Heart left ventricle (tissue), 13 donors: ENCODE measurements around the gene PRDM8.

Experiments used
- POLR2A ChIP-seq, 2 donors: fragments of 450-650 bp; IDR thresholded peaks; one replicate each; pipeline ENCODE4 v1.6.1; 2017; ENCODE audit warnings: antibody characterized with exemption in 2 of 2, mild to moderate bottlenecking in 2 of 2, moderate library complexity in 2 of 2
- TF ChIP-seq, protein P1 (sequence below), 12 donors: fragments of 200-600 bp; sonication (generic) in 4 of 12; IDR thresholded peaks; one replicate each; pipeline versions ENCODE4 v1.5.0 to v1.8.0; 2018 to 2022; ENCODE audit warnings: antibody characterized with exemption in 12 of 12, mild to moderate bottlenecking in 5 of 12
- donor health status: ischemic (EF 13 %, LVEDD 7.1; RV severe dilation, severe dysfunction).
- donor health status: DM: no; HTN: yes; CAD: no.
- donor health status: DM: no; HTN: no; CAD: no.
- donor health status: ischemic (EF 25% LVEDD 6.9; RV normal size, moderate dysfunction).
- donor health status: ischemic (EF 25% LVEDD 5.7; RV mildly dilated, moderate dysfunction).
- donor health status: ischemic (EF 35%, LVEDD 5.7; RV mildly dilated, moderate dysfunction).
- donor health status: nonischemic (EF 11% LVEDD 7.7; RV severe dilation, severe dysfunction).
- donor health status: DM: yes; HTN: yes; CAD: no.
- donor health status: PGD.
- donor health status: ischemic (EF 29% LVEDD 5.4; RV normal size, mild dysfunction).
- donor health status: nonischemic (EF 23%, LVEDD 6.1; RV moderate dilation, normal function).

DNA sequence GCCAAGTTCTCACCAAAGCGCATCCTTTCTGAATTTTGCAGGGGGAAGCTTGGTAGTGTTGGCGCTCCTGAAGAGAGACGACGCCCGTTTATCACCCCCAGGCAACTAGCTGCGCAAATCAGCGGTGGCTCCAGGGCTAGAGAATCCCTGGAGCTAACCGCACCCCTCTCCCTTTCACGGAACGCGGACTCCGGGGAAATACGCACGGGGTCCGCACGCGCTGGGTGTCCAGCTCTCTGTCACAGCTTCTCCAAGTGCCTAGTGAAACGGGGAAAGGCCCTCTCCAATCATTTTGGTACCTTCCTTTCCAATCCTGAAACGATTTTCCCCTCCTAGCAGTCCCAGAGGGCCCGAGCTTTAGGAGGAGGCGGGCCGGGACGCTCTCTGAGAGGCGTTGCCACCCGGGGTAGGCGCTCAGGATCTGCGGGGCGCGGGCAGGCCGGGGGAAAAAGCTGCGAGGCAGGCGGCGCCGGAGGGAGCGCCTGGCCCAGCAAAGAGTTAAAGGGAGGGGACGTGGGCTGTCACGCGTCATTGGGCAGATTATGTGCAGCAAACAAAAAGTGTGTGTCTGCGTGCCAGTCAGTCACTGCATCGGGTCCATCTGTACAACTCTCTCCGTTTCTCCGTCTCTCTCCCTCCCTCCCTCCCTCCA, at the start of gene PRDM8:
- TF ChIP-seq, protein P1, sequence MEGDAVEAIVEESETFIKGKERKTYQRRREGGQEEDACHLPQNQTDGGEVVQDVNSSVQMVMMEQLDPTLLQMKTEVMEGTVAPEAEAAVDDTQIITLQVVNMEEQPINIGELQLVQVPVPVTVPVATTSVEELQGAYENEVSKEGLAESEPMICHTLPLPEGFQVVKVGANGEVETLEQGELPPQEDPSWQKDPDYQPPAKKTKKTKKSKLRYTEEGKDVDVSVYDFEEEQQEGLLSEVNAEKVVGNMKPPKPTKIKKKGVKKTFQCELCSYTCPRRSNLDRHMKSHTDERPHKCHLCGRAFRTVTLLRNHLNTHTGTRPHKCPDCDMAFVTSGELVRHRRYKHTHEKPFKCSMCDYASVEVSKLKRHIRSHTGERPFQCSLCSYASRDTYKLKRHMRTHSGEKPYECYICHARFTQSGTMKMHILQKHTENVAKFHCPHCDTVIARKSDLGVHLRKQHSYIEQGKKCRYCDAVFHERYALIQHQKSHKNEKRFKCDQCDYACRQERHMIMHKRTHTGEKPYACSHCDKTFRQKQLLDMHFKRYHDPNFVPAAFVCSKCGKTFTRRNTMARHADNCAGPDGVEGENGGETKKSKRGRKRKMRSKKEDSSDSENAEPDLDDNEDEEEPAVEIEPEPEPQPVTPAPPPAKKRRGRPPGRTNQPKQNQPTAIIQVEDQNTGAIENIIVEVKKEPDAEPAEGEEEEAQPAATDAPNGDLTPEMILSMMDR (IDR thresholded peaks at IDR 0.05) = no peak
- no peak for TF ChIP-seq POLR2A (IDR thresholded peaks at IDR 0.05)
